Ureter (tissue), 1 donor: Measurements from ENCODE around the gene PDZRN4. TPM values are rescaled to one million over a fixed set of nuclear protein-coding genes. Genes with fewer than 3 reads are reported as not detected.
"Not testable (repeated sequence)": the region's sequence is repeated elsewhere in the genome, so short reads cannot be mapped to it uniquely, and the experiment has no call there.

Experiments
- DNase-seq: peaks from one replicate; pipeline ENCODE4 v3.0.0-alpha.2; 2020; ENCODE audit warnings: low spot score
- total RNA-seq: library from RNA; stranded (reverse); gene quantifications from one replicate; pipeline ENCODE4 v1.2.4, GENCODE V29; 2023
- donor health status: DM: yes; HTN: yes; CAD: no.

PDZRN4 gene
- 13.9 TPM for total RNA-seq

DNA sequence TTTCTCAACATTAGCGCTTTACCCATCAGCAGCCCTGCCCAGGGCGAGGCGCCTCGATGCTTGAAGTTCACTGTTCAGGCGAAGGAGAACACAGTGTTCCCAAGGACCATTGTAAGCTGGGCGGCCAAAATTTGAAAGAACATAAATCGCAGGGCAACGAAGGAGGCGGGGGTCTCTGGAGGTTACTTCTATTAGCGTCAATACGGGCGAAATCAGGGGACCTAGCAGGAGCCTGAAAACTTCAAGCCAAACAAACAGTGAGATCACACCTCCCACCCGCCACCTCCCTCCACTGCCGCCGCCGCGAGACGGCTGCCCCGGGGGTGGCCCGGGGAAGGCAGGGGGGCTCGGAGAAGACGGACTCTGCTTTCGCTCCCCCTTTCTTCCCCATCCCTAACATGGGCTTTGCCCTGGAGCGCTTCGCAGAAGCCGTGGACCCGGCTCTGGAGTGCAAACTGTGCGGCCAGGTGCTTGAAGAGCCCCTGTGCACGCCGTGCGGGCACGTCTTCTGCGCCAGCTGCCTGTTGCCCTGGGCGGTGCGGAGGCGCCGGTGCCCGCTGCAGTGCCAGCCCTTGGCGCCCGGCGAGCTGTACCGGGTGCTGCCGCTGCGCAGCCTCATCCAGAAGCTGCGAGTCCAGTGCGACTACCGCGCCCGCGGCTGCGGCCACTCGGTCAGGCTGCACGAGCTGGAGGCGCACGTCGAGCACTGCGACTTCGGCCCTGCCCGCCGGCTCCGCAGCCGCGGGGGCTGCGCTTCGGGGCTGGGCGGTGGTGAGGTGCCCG, at the start of gene PDZRN4:
Gene PDZRN4 (plus strand): TSS at position 263 of the 783 bp plus-strand sequence.
- DNase-seq: no peak

DNA sequence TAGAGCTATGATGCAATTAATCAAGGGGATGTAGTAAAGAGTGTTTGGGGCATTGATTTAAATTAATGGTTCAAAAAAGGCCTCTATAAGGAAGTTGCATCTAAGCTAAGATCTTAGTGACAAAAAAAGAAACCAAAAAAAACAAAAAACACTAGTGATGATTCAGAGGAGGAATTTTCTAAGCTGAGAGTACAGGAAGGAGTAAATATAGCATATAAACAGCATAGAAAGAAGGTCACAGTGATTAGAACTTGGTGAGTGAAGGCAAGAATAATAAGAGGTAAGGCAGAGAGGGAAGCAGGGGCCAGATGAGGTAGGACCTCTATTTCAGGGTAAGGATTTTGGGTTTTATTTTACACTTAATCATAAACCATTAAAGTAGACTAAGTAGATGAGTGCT, 48.0 kb upstream of the PDZRN4 start:
- DNase-seq: no peak

DNA sequence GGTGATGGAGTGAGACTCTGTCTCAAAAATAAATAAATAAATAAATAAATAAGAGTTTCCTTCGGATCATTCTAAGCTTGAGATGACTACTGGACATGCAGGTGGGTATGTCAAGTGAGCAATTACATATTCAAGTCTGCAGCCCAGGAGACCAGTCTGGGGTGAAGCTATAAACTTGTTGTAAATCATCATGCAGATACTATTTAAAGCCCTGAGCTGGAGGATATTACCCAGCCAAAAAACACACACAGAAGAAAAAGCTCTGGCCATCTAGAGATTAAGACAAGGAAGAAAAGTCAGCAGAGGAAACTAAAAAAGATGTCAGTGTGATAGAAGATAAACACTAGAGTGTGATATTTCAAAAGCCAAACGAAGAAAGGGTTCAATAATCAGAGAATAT, 47.0 kb upstream of the PDZRN4 start:
- DNase-seq: no peak

DNA sequence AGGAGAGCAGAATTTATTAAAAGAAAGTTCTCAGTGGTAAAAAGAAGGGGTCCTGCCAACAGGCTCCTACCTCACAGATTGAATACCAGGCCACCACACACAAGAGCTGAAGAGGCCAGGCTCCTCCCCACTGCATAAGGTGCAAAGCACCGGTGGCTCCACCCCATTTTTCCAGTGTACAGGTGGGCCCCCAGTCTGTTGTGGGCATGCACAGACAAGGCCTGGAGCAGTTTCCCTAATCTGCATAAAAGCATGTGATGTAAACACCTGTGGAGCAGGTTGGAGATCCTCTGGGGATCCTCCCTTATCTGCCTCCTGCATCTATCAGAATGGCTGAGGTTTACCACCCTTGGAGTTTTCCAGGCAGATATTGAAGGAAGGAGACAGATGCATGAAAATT, 45.7 kb upstream of the PDZRN4 start:
- DNase-seq: no peak

DNA sequence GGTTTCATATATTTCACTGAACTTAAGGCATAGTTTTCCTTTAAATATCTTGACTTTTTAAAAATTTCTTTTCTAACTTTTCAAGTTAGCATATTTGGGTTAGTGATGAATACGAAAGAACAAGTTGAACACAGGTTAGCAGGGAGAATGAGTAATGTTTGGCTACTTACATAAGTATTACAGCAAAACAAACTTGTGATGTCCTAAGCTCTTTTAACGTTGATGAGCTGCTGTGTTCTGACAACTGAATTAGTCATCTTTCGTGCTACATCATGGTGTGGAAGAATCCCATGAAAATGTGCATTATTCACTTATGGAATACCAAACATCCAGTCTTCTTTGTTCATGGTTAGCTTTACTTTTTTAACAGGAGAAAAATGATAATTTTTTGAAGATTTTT, 36.3 kb upstream of the PDZRN4 start:
- DNase-seq: no peak

DNA sequence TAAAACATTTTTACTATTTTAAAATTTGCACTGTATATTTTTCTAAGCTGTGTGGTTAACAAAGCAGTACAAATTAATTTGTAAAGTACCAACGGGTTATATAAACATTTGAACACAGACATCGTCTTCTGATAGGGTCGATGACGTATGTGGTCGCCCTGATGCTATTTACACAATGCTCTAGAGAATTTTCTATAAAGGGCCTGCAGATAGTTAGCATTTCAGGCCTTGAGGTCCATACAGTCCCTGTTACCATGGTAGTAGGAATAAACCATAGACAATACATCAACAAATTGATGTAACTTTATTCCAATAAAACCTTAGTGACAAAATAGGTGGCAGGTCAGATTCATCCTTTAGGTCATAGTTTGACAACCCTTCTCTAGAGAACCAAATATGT, 25.7 kb upstream of the PDZRN4 start:
- DNase-seq: no peak

DNA sequence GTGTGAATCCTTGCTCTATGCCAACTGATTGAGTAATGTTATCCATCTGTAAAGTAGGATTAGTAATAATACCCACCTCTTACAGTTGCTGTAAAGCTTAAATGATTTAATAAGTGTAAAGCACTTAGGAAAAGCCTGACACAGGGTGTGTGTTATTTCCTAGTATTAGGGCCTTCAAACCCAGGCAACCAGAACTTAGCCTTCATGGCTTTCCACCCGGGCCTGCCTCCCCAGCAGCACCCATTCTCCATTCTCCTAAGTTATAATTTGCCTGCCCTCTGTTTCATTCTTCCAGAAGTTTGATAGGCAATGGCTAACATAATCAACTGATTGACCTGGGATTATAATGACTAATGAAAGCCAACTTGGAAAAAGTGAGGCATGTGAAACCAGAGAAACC, 20.4 kb upstream of the PDZRN4 start:
- no peak for DNase-seq

DNA sequence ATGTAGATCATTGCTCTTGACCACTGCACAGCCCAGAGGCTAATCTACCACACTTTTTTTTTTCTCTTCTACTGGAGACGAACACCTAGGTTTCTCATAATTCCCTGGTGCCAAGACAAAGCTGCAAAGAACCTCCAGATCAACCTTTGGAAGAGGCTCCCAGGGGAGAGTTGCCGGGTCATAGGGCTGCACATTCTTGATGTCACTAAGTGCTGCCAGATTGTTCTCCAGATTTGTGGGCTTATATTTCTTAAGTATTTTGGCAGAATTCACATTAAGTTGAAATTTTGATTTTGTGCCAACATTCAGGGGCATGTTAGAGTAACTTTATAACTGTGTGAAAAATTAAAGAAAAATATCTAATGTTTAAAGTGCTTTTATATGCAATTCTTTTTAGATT, 13.5 kb upstream of the PDZRN4 start:
- DNase-seq: no peak

DNA sequence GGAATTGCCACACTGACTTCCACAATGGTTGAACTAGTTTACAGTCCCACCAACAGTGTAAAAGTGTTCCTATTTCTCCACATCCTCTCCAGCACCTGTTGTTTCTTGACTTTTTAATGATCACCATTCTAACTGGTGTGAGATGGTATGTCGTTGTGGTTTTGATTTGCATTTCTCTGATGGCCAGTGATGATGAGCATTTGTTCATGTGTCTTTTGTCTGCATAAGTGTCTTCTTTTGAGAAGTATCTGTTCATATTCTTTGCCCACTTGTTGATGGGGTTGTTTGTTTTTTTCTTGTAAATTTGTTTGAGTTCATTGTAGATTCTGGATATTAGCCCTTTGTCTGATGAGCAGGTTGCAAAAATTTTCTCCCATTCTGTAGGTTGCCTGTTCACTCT, 8.6 kb upstream of the PDZRN4 start:
- DNase-seq: not testable (repeated sequence)

DNA sequence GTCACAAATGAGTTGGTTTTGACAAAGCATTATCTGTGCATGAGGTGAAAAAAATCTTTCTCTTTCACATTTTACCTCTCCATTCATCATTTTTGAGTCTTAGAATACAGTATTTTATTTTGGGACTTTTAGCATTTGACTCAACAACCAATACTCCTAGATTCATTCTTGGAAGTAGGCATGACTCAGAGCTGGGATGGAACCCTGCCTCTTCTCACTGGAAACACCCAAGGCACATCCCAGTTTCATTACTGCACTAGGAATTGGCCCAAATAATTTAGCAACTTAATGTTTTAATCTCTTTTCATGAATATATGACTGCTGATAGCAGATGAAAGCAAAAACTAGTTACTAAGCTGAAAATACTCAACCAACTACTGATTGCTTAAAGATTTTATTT, 3.3 kb upstream of the PDZRN4 start:
- DNase-seq: no peak

DNA sequence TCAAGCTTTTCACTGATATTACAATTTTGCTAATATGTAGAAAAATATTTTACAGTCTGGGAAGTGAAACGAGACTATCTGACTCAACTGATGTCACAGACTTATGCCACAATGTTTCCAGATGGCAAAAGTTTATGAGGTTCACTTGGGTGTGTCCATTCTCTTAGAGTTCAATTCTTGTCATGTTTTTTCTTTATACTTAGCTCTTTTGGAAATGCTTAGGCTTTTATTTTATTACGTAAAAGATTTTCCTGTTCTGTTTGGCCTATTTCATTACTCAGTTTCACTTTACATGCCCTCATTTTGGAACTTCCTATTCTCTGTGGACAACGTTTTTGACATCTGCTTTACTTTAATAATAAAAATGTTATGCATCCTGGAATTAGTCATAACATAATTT, 2.1 kb upstream of the PDZRN4 start:
- DNase-seq: no peak

DNA sequence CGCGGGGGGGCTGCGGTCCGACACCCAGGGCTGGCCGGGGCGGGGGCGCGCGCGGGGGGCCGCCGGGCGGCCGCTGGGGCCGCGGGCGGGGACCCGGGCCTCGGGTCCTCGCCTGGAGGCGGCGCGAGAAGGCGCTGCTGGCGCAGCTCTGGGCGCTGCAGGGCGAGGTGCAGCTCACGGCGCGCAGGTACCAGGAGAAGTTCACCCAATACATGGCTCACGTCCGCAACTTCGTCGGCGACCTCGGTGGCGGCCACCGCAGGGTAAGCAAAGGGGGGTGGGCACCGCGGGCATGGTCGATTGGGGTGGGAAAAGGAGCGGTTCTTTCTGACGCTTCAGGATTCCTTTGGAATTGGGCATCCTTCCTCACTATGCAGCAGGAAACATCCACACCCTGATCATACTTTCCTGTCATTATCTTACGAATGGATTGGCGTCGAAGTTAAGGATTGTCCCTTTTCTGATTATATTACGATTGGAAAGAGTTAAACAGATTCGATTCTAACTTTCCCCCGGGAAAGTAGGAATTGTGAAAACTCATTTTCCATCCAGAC, 798 bp downstream of the PDZRN4 start:
- DNase-seq: no peak

DNA sequence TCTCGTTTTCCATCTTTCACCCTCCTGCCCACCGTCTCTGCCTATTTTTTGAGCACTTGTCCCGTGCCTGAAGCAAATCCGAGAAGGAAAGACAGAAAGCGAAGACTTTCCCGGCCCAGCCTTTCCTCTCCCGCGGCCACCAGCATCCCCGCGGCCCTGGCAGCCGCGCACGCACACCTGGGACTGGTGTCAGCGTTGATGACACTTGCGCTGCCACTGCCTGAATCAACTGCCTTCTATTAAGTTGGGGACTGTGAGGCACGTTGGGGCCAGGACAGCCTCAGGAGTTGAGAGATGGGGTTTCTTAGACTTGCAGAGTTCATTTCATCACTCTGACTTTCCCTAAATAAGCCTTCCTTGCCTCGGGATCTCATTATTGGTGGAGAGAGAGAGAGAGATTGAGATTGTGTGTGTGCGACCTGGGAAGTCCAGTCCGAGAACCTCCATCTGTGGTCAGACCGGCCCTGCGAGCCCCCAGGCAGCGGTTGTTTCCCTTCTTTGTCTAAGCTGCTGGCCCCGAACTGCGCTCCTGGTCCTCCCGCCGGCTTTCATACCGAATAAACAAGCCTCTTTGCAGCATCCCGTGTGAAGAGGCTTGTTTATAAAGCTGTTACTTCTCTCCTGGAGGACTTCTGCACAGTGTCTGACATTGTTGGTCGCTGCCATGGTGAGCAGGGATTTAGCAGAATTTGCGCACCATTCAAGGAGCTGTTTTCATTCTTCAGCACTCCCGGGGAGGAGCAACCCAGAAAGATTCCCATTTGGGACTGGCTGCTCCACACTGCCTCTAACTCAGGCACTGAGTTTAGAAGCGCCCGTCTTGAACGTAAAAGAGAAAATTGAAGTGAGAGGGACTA, 1.5 kb downstream of the PDZRN4 start:
- DNase-seq: no peak

DNA sequence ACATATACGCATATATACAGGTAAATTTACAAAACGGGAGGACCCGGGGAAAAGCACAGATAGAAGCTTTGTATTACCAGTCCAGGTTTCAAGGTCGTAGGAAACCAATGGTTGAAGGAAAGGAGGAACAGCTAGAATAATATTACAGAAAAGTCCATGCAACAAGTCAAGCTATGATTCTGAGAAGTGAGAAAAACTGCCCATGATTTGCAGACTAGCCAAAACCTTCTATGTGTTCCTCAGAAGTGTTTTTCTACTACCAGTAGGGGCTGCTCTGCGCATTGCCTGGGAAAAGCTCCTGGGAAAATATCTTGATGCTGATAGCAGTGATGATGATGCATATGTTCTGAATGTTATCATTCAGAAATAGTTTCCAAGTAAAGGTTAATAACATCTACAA, 2.2 kb downstream of the PDZRN4 start:
- no peak for DNase-seq

DNA sequence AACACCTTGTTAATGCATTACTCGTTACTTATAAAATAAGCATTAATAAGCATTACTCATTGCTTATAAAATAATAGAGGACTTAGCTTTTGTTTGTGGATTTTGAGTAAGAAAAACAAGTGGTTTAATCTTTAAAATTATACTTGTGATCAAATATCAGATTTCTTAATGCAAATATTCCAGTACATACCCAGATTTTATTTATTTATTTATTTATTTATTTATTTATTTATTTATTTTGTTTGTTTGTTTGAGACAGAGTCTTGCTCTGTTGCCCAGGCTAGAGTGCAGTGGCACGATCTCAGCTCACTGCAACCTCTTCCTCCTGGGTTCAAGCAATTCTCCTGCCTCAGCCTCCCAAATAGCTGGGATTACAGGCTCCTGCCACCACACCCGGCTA, 3.4 kb downstream of the PDZRN4 start:
- DNase-seq: not testable (repeated sequence)

DNA sequence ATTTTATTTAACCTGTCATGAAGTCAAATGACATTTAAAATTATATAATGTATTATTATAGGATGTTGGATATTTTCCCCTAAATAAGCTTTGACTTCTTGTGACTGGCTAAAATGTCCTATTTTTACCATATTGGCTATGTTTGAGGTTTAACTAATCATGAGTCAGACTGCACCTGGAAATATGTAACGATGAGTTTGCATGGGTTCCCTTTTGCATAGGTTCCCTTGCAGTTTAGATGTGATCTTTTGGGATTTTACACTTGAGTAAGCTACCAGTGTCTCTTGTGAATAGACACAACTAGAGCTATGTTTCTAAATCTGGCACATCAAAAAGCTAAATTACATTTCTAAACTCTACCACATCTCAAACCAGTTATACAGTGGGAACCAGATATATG, 5.2 kb downstream of the PDZRN4 start:
- DNase-seq: no peak

DNA sequence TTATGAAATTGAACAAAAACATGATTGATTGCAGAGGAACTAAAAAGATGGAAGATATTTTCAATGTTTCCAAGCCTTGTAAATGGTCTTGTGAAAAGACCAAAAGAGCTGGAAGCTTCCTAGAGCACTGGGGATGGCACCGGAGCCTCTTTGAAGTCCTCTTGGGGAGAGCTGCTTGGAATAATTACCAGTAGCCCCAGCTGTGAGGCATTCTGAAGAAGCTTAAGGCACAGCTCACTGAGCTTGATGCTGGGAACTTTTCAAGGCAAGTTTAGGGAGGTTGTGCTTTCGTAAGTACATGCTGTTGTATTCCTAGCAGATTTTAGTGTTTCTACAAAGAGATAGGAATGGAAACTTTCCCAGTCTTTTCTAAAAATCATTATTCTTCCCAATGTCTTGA, 13.9 kb downstream of the PDZRN4 start:
- DNase-seq: no peak

DNA sequence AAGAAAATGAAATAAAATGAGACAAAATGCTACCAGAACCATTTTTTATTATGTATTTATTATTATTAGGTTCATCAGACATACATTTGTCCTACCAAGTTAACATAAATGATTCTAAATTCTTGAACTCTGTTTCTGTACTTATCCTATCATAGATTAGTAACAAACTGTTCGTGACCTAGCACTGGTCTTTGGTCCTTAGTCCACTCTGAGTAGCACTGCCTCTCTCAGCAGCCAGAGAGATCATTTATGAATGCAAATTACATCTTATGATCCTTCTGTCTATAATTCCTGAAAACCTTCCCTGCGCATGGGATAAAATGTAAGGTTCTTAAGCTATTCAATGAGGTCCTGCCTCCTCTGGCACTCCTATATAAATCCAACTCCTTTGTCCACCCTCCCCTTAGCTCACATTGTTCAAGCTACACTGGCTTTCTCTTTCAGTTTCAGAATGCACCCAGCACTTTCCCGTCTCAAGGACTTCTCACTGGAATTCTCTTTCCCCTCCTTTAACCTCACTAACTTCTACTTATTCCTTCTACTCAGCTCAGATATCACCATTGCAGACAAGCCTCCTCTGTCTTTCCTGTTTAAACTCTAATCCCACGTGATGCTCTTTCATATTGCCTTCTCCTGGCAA, 17.1 kb downstream of the PDZRN4 start:
- DNase-seq: no peak

DNA sequence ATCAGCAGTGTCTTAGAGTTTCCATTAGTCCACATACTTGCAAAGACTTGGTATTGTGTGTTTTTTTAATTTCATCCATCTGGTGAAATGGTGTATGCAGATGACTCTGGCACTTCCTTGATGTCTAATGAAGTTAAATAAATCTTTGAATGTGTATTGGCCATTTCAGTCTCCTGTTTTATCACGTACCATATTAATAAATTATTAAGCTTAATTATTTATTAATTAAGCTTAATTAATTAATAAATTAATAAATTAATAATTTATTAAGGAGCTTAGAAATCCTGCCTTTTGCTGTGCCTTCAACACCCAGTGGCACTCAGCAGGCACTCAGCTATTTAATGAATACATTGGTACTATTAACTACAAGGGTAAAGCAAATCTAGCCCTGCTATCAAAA, 18.2 kb downstream of the PDZRN4 start:
- DNase-seq: no peak

DNA sequence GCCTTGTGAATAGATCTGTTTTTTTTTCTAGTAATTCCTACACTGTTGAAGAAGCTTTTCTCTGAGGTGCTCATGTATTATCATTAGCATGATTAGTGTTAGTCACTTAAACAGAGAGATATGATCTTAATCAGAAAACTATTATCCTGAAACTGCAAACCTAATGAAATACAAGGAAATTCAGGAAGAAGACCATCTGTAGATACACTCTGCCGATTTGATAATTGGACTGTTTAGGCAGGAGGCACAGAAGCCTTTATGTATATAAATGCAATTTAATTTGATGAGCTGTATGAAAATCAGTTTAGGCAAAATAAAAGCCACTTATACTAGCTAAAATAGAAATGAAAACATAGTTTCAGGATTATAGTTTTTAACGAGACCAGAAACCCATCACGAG, 23.3 kb downstream of the PDZRN4 start:
- no peak for DNase-seq

DNA sequence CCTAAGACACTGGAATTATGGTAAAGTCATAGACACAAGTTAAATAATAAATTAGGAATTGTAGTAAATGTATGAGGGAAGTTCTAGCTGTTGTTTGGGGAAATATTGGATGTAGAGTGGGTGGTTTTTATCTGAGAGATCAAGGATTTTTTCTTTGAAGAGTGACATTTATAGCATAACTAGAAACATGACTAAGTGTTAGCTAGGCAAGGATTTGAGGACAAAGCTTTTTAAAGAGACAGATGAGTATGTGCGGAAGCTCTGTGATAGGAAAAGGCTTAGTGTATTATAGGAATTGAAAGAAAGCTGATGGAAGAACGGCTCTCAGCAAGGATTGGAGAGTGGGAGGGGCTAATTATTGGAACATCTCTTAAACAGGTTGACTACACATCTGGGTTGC, 24.5 kb downstream of the PDZRN4 start:
- DNase-seq: no peak

DNA sequence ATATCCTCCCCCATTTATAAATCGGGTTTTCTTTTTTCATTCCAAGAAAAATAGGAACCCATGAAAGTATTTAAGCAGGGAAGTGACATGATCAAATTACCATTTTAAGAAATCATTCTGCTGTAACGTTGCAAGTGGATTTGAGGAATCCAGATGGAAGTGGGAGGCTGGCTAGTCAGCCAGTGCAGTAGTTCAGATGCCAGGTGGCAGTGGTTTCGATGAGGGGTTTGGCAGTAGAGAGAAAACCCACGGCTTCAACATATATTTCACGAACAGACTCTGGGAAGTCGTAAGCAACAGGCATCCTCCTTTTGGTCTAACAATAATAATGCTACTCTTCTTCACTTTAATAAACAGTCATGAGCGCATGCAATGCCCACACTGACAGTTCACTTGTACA, 25.0 kb downstream of the PDZRN4 start:
- DNase-seq: no peak
